HFF-Myc (cell line): Measurements from ENCODE around the gene KIAA0232.

Experiments used
- DNase-seq: peaks from one replicate; pipeline ENCODE4 v3.0.0-alpha.2; 2011; ENCODE audit warnings: low read depth; ENCODE audit errors: extremely low read depth
- H3K4me3 ChIP-seq: replicated peaks from 2 replicates; pipeline ENCODE4 v1.5.1; 2011; ENCODE audit warnings: low read depth, mild to moderate bottlenecking, control low read depth, low read length
- CTCF ChIP-seq: IDR thresholded peaks from 2 replicates; pipeline ENCODE4 v1.5.1; 2012; ENCODE audit warnings: mild to moderate bottlenecking, low read depth, low read length, control low read depth; ENCODE audit errors: missing control alignments

KIAA0232 gene

DNA sequence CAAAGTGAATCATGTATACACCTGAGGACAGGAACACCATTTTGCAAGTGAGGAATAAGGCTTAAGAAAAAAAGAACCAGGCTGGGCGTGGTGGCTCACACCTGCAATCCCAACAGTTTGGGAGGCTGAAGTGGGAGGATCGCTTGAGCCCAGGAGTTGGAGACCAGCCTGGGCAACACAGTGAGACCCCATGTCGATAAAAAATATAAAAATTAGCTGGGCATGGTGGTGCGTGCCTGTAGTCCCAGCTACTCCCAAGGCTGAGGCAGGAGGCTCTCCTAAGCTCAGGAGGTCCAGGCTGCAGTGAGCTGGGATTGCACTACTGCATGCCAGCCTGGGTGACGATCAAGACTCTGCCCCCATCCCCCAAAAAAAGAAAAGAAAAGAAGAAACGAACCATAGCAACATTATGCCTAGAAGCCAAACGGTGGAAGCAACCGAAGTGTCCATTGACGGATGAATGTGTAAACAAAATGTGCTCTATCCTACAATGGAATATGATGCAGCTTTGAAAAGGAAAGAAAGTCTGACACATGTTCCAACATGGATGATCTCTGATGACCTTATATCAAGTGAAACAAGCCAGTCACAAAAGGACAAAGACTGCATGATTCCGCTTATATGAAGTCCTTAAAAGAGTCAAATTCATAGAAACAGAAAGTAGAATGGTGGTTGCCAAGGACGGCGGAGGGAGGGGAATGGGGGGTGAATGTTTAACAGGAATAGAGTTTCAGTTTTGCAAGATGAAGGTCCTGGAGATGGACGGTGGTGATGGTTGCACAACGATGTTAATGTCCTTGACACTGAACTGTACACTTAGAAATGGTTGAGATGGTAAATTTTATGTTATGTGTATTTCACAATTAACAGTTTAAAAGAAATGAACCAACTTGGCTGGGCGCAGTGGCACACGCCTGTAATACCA, 8.6 kb upstream of the KIAA0232 start:
- no peak for TF ChIP-seq CTCF
- no peak for DNase-seq
- no peak overlapping the region for H3K4me3 ChIP-seq

DNA sequence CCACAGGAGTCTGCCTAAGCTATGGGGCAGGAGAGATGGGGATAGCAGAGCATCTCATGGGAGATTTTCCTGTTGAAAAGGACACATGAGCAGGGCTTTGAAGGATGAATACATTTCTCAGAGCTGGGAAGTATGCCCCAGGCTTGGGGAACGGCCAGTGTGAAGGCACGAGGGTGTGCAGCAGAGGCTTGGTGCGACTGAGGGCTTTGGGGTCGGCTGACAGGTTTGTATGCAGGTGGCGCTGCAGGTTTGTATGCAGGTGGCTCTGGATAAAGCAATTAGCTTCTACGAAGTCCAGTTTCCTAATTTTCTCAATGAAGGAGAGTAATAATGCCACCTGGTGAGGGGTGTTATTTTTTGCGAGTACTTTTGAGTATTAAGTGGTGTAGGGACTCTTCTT, 6.8 kb upstream of the KIAA0232 start:
- H3K4me3 ChIP-seq, result no peak overlapping the region
- TF ChIP-seq CTCF, result no peak
- no peak for DNase-seq

DNA sequence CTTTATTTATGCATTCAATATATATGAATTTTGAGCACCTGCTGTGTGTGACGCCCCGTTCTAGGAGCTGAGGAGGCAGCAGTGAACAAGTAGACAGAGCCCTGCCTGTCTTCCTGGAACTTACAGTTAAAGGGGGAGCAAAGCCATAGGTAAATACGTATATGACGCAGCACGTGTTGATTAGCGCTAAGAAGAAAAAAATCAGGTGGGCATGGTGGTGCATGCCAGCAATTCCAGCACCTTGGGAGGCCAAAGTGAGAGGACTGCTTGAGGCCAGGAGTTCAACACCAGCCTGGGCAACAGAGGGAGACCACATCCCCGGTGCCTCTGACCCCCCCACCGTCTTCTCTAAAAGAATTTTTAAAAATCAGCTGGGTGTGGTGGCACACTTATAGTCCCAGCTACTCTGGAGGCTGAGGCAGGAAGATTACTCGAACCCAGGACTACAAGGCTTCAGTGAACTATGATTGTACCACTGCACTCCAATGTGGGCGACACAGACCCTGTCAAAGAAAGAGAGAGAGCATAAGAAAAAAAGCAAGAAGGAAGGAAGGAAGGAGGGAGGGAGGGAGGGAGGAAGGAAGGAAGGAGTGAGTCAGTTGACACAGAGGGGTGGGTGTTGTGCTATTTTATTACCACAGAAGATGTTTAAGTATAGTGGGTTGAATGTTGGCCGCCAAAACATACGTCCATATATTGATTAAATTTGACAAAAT, 5.4 kb upstream of the KIAA0232 start:
- DNase-seq, result no peak

DNA sequence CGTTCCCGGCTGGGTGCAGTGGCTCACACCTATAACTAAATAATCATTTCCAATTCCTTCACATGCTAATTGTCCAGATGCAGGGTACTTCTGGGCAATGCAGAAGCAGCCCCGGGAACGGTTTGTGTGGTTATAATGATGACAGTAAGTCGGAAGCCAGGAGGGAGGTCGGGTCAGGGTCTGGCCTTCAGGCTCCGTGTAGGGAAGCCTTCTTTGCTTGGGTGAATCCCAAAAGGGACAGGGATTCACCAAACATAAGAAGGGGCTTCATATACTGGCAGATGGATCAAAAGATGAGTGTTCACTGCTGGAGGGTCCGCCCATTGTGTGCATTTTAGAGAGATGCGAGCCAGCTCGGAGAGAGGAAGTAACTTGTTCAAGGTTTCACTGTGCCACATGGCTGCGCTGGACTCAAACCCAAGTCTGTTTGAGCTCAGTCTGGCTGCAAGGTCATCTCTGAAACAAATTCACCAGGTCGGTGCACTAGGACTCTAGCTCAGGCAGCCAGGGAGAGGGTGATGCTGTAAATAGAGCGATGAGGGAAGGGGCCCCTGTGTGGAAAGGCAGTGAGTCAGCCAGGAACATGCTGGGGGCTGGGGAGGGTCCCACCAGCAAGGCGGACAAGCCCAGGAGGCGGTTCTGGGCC, 4.8 kb upstream of the KIAA0232 start:
- no peak for DNase-seq
- no peak overlapping the region for H3K4me3 ChIP-seq
- no peak for TF ChIP-seq CTCF

More for the DNA sequence above, 5.4 kb upstream of the KIAA0232 start:
- H3K4me3 ChIP-seq, result no peak overlapping the region
- no peak for TF ChIP-seq CTCF

- TF ChIP-seq CTCF, result no peak
- DNase-seq, result no peak
- no peak overlapping the region for H3K4me3 ChIP-seq
These were observed 4.1 kb upstream of the KIAA0232 start for GRCh38 chr4:6778435-6778834.

DNA sequence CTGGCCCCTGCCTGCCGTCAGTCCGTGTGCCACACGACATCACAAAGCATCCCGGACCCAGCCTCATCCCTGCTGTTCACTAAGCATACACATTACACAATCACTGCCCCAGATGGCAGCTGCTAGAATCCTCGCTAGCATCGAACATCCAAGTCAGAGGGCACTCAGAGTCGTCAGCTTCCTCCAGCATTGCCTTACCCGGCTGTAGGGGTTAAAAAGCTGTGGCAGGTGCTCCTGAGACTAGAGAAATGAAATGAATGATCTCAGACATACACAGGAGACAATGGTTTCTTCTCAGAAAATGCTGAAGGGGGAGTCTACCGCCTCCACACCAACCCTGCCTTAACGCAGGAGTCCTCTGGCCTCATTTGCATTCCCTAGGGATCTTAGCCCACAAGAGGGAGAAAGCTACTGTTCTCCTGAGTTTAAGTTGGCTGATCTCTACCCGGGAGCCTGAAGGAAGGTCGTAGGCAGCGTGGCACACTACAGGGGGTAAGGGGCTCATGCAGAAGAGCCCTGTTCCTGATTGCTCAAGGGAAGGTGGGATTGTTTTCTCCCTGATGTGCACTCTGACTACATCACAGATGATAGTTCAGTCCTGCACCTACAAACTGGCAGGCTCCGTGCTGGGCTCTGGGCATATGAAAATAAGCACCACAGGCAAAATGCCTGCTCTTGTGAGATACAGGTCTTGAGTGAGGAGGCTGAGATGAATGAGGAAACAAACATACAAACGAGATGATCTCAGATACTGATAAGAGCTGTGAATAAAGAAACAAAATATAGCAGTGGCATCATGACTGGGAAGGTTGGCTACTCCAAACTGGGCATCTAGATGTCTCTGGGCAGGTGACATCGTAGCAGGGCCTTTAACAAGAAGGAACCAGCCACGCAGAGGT, 2.6 kb upstream of the KIAA0232 start:
- DNase-seq, result no peak
- no peak for TF ChIP-seq CTCF
- no peak overlapping the region for H3K4me3 ChIP-seq
